Tibial artery (tissue), 4 donors: ENCODE results near the gene RNF31.

ENCODE experiments used
- DNase-seq, 2 donors: peaks; one replicate each; pipeline ENCODE4 v3.0.0-alpha.2; 2019
- H3K27ac ChIP-seq, 2 donors: fragments of 200-600 bp; sonication (generic) in 1 of 2; 1 replicate in 1 of 2; 2 replicates in 1 of 2; pipeline ENCODE4 v1.5.1; 2018 to 2019; ENCODE audit warnings: mild to moderate bottlenecking in 1 of 2
- H3K27me3 ChIP-seq, 2 donors: fragments of 200-600 bp; sonication (generic) in 1 of 2; one replicate each; pipeline versions ENCODE4 v1.5.1 to v1.6.0; 2016 to 2019
- H3K36me3 ChIP-seq, 3 donors: fragments of 200-600 bp; sonication (generic) in 2 of 3; one replicate each; pipeline ENCODE4 v1.5.1; 2016 to 2019; ENCODE audit warnings: mild to moderate bottlenecking in 2 of 3
- H3K4me1 ChIP-seq, 4 donors: fragments of 200-600 bp; sonication (generic) in 2 of 4; 1 replicate in 3 of 4; 2 replicates in 1 of 4; pipeline ENCODE4 v1.5.1; 2016 to 2019
- H3K4me3 ChIP-seq, 2 donors: fragments of 200-600 bp; sonication (generic) in 1 of 2; 1 replicate in 1 of 2; 2 replicates in 1 of 2; pipeline ENCODE4 v1.5.1; 2018 to 2019; ENCODE audit warnings: mild to moderate bottlenecking in 2 of 2
- H3K9me3 ChIP-seq, 3 donors: fragments of 200-600 bp; sonication (generic) in 1 of 3; one replicate each; pipeline ENCODE4 v1.5.1; 2016 to 2019
- CTCF ChIP-seq, 2 experiments: fragments of 200-600 bp in 1 of 2; fragments of 450-650 bp in 1 of 2; IDR thresholded peaks; one replicate each; pipeline ENCODE4 v1.5.1; 2017 to 2019; ENCODE audit warnings: antibody characterized with exemption in 2 of 2, mild to moderate bottlenecking in 1 of 2, moderate library complexity in 1 of 2
- intact Hi-C: fragments of 100-400 bp; cut with DNase I; formaldehyde crosslinking; loops from one replicate; pipeline ENCODE4 v1.15.0; 2023; ENCODE audit warnings: low total_unique reads

The RNF31 gene

GRCh38 chr14:24108336-24108874 is 38.9 kb upstream of the RNF31 start:
- no peak for DNase-seq
- H3K9me3 ChIP-seq = no peaks in the 10 kb centered on the region
- intact Hi-C loops = loop anchor here (5.0 kb wide), 2 partner anchors 51 to 96 kb away; no protein-coding TSS in a partner anchor
- TF ChIP-seq CTCF (IDR thresholded peaks at IDR 0.05) = no peak
- H3K4me1 ChIP-seq = peaks cover 0 to 8% (median 5%) of the 10 kb centered on the region in 4 donors
- H3K4me3 ChIP-seq = no peak overlapping the region
- H3K36me3 ChIP-seq = peaks cover 0 to 10% (median 5%) of the 10 kb centered on the region in 3 donors
- no peak overlapping the region for H3K27ac ChIP-seq
- H3K27me3 ChIP-seq = no peaks in the 10 kb centered on the region

GRCh38 chr14:24110060-24110459 is 37.2 kb upstream of the RNF31 start:
- Histone ChIP-seq H3K27ac (no peak overlapping the region), H3K36me3 (no peaks in the 10 kb centered on the region), H3K9me3 (no peaks in the 10 kb centered on the region), H3K4me1 (peaks cover 0 to 11% (median 7%) of the 10 kb centered on the region in 4 donors), H3K27me3 (no peaks in the 10 kb centered on the region), H3K4me3 (no peak overlapping the region)
- TF ChIP-seq CTCF (IDR thresholded peaks at IDR 0.05) = no peak
- intact Hi-C loops = no loop called here
- DNase-seq = no peak

GRCh38 chr14:24110523-24110922 is 36.8 kb upstream of the RNF31 start:
- intact Hi-C loops = no loop called here

GRCh38 chr14:24113379-24113800 is 33.9 kb upstream of the RNF31 start:
- no peak for DNase-seq
- Histone ChIP-seq H3K27me3 (no peaks in the 10 kb centered on the region), H3K4me1 (peaks cover 0 to 31% (median 22%) of the 10 kb centered on the region in 4 donors), H3K4me3 (peak overlapping the region; percentile 65 to 80), H3K36me3 (peaks cover 11 to 20% (median 16%) of the 10 kb centered on the region in 3 donors), H3K9me3 (no peaks in the 10 kb centered on the region), H3K27ac (peak overlapping the region; percentile 95 to 98)
- TF ChIP-seq CTCF (IDR thresholded peaks at IDR 0.05) = no peak
- intact Hi-C loops = no loop called here

More at GRCh38 chr14:24110523-24110922, 36.8 kb upstream of the RNF31 start:
- Histone ChIP-seq H3K4me1 (peaks cover 0 to 13% (median 8%) of the 10 kb centered on the region in 4 donors), H3K27me3 (no peaks in the 10 kb centered on the region), H3K9me3 (no peaks in the 10 kb centered on the region), H3K27ac (no peak overlapping the region), H3K36me3 (no peaks in the 10 kb centered on the region), H3K4me3 (no peak overlapping the region)
- DNase-seq = no peak
- TF ChIP-seq CTCF (IDR thresholded peaks at IDR 0.05) = no peak

GRCh38 chr14:24113801-24114531 is 33.3 kb upstream of the RNF31 start:
- Histone ChIP-seq H3K4me3 (peak overlapping the region; percentile 65 to 80), H3K27me3 (no peaks in the 10 kb centered on the region), H3K9me3 (no peaks in the 10 kb centered on the region), H3K36me3 (peaks cover 17 to 26% (median 21%) of the 10 kb centered on the region in 3 donors), H3K4me1 (peaks cover 0 to 27% (median 18%) of the 10 kb centered on the region in 4 donors), H3K27ac (peak overlapping the region; percentile 95 to 98)
- peak; percentile 87 to 95 for DNase-seq
- intact Hi-C loops = no loop called here
- TF ChIP-seq CTCF (IDR thresholded peaks at IDR 0.05) = no peak
